NB4 (cell line): ENCODE data around the gene TAF1C.

ENCODE experiments used
- DNase-seq: peaks from one replicate; pipeline ENCODE4 v3.0.0; 2010; ENCODE audit warnings: low read depth
- H3K4me3 ChIP-seq: one replicate; pipeline ENCODE4 v1.5.1; 2011; ENCODE audit warnings: mild to moderate bottlenecking, low read depth, low read length, moderate library complexity
- CTCF ChIP-seq: IDR thresholded peaks from one replicate; pipeline ENCODE4 v1.5.1; 2012; ENCODE audit warnings: low read depth, low read length
- MAX ChIP-seq: IDR thresholded peaks from 2 replicates; pipeline ENCODE4 v1.6.1; 2011; ENCODE audit warnings: low read depth, low read length
- MYC ChIP-seq: IDR thresholded peaks from 2 replicates; pipeline ENCODE4 v1.6.1; 2011; ENCODE audit warnings: low read depth, low read length
- POLR2A ChIP-seq: IDR thresholded peaks from 2 replicates; pipeline ENCODE4 v1.6.1; 2011; ENCODE audit warnings: mild to moderate bottlenecking; ENCODE audit not compliant: insufficient read length; ENCODE audit errors: extremely low read depth

TAF1C gene

GRCh38 chr16:84169765-84170310, 17.0 kb downstream of the TAF1C start:
- no peak overlapping the region for H3K4me3 ChIP-seq
- TF ChIP-seq POLR2A: no peak
- no peak for TF ChIP-seq CTCF
- no peak for TF ChIP-seq MAX
- no peak for TF ChIP-seq MYC
- no peak for DNase-seq

GRCh38 chr16:84166796-84167695, 19.8 kb downstream of the TAF1C start:
- no peak for DNase-seq
- no peak overlapping the region for H3K4me3 ChIP-seq
- TF ChIP-seq POLR2A (no peak), MAX (no peak), MYC (no peak), CTCF (no peak)

- no peak overlapping the region for H3K4me3 ChIP-seq
- DNase-seq: no peak
- TF ChIP-seq CTCF (no peak), POLR2A (no peak), MAX (no peak), MYC (no peak)
Measured at GRCh38 chr16:84165746-84166145, 21.1 kb downstream of the TAF1C start.

- H3K4me3 ChIP-seq: no peak overlapping the region
- no peak for DNase-seq
- no peak for TF ChIP-seq MAX
- no peak for TF ChIP-seq POLR2A
- no peak for TF ChIP-seq MYC
- TF ChIP-seq CTCF: no peak
Measured at GRCh38 chr16:84161801-84162200, 25.1 kb downstream of the TAF1C start.

GRCh38 chr16:84161037-84161436, 25.8 kb downstream of the TAF1C start:
- H3K4me3 ChIP-seq: no peak overlapping the region
- DNase-seq: no peak
- TF ChIP-seq CTCF: no peak
- TF ChIP-seq POLR2A: no peak
- no peak for TF ChIP-seq MAX
- TF ChIP-seq MYC: no peak
